ENCODE data around the gene MARCKSL1. TPM values are rescaled to one million over a fixed set of nuclear protein-coding genes. Genes with fewer than 3 reads are reported as not detected.

Gene MARCKSL1
- total RNA-seq, 1 donor, result 16.6 TPM

DNA sequence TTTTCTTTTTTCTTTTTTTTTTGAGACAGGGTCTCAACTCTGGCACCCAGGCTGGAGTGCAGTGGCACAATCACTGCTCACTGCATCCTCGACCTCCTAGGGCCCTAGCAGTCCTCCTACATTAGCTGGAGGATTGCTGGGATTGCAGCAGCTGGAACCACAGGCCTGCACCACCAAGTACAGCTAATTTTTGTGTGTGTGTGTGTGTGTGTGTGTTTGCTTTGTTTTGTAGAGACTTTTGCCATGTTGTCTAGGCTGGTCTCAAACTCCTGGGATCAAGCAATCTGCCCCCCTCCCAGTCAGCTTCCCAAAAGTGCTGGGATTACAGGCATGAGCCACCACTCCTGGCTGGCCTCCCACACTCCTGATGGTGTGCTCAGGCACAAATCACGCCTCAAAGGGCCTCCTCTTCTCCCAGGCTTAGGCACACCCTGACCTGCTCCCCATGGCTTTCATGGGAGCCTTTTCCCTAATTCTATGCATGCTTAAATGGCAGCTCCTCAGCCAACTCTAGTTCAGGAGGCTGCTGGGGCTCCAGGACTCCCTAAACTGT lies 16.9 kb upstream of the MARCKSL1 start:
- H3K9me3 ChIP-seq (ENCODE audit: low read depth, low read length), result no peaks in the 10 kb centered on the region
- peak overlapping the region; percentile 67 for H3K27ac ChIP-seq (ENCODE audit: low read depth, low read length)
- H4K20me1 ChIP-seq (ENCODE audit: insufficient read depth, low read length), result no peaks in the 10 kb centered on the region
- H3K36me3 ChIP-seq (ENCODE audit: insufficient read depth, low read length), result peaks cover 5% of the 10 kb centered on the region
- peaks cover 27% of the 10 kb centered on the region for H3K4me1 ChIP-seq (ENCODE audit: insufficient read depth, low read length)
- H3K4me3 ChIP-seq (ENCODE audit: insufficient read depth, low read length), result no peak overlapping the region
- H3K27me3 ChIP-seq (ENCODE audit: insufficient read depth, low read length), result no peaks in the 10 kb centered on the region
- TF ChIP-seq, protein P1, sequence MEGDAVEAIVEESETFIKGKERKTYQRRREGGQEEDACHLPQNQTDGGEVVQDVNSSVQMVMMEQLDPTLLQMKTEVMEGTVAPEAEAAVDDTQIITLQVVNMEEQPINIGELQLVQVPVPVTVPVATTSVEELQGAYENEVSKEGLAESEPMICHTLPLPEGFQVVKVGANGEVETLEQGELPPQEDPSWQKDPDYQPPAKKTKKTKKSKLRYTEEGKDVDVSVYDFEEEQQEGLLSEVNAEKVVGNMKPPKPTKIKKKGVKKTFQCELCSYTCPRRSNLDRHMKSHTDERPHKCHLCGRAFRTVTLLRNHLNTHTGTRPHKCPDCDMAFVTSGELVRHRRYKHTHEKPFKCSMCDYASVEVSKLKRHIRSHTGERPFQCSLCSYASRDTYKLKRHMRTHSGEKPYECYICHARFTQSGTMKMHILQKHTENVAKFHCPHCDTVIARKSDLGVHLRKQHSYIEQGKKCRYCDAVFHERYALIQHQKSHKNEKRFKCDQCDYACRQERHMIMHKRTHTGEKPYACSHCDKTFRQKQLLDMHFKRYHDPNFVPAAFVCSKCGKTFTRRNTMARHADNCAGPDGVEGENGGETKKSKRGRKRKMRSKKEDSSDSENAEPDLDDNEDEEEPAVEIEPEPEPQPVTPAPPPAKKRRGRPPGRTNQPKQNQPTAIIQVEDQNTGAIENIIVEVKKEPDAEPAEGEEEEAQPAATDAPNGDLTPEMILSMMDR (IDR thresholded peaks at IDR 0.05; ENCODE audit: extremely low read depth, low read depth, low read length), result no peak
- no peaks in the 10 kb centered on the region for H3K79me2 ChIP-seq (ENCODE audit: insufficient read depth, low read length)
- no peak overlapping the region for H2AFZ ChIP-seq (ENCODE audit: low read length)
- peak; percentile 26 for DNase-seq (ENCODE audit: insufficient read length, low spot score, missing footprints)
- H3K4me2 ChIP-seq (ENCODE audit: insufficient read depth, low read length), result peak overlapping the region; percentile 87

DNA sequence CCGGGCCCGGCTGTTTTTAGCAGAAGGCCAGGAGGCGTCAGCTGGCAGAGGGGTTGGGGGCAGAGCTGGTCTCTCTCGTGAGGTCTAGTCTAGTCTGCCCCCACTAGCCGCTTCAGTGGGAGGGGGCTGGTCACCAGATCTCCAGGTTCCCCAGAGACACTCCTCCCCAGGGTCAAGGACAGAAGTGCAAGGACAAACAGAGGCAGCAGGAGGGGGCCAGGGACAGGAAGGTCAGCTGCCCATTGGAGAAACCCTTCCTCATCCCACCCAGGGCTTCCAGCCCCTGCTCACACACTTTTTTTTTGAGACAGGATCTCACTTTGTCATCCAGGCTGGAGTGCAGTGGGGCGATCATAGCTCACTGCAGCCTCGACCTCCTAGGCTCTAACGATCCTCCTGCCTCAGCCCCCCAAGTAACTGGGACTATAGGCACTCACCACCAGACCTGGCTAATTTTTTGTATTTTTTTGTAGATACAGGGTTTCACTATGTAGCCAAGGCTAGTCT lies 16.3 kb upstream of the MARCKSL1 start:
- H4K20me1 ChIP-seq (ENCODE audit: insufficient read depth, low read length), result no peaks in the 10 kb centered on the region
- peak overlapping the region; percentile 85 for H3K4me3 ChIP-seq (ENCODE audit: insufficient read depth, low read length)
- H3K36me3 ChIP-seq (ENCODE audit: insufficient read depth, low read length), result peaks cover 5% of the 10 kb centered on the region
- H3K27me3 ChIP-seq (ENCODE audit: insufficient read depth, low read length), result no peaks in the 10 kb centered on the region
- DNase-seq (ENCODE audit: insufficient read length, low spot score, missing footprints), result no peak
- peak overlapping the region; percentile 86 for H2AFZ ChIP-seq (ENCODE audit: low read length)
- no peaks in the 10 kb centered on the region for H3K79me2 ChIP-seq (ENCODE audit: insufficient read depth, low read length)
- H3K4me2 ChIP-seq (ENCODE audit: insufficient read depth, low read length), result peak overlapping the region; percentile 87
- H3K9me3 ChIP-seq (ENCODE audit: low read depth, low read length), result no peaks in the 10 kb centered on the region
- peak overlapping the region; percentile 85 for H3K27ac ChIP-seq (ENCODE audit: low read depth, low read length)
- H3K4me1 ChIP-seq (ENCODE audit: insufficient read depth, low read length), result peaks cover 27% of the 10 kb centered on the region
- TF ChIP-seq, protein P1 (IDR thresholded peaks at IDR 0.05; ENCODE audit: extremely low read depth, low read depth, low read length), result no peak

GRCh38 chr1:32351399-32352238 lies 15.6 kb upstream of the MARCKSL1 start:
- Histone ChIP-seq H2AFZ (ENCODE audit: low read length) (peak overlapping the region; percentile 86), H3K27ac (ENCODE audit: low read depth, low read length) (peak overlapping the region; percentile 85), H3K4me3 (ENCODE audit: insufficient read depth, low read length) (peak overlapping the region; percentile 85)

More at GRCh38 chr1:32351399-32352238, 15.6 kb upstream of the MARCKSL1 start:
- TF ChIP-seq, protein P1 (IDR thresholded peaks at IDR 0.05; ENCODE audit: extremely low read depth, low read depth, low read length), result no peak
- DNase-seq (ENCODE audit: insufficient read length, low spot score, missing footprints), result peak; percentile 98
- H3K27me3 ChIP-seq (ENCODE audit: insufficient read depth, low read length), result no peaks in the 10 kb centered on the region
- peak overlapping the region; percentile 87 for H3K4me2 ChIP-seq (ENCODE audit: insufficient read depth, low read length)
- H3K36me3 ChIP-seq (ENCODE audit: insufficient read depth, low read length), result peaks cover 5% of the 10 kb centered on the region
- H3K4me1 ChIP-seq (ENCODE audit: insufficient read depth, low read length), result peaks cover 27% of the 10 kb centered on the region
- H4K20me1 ChIP-seq (ENCODE audit: insufficient read depth, low read length), result no peaks in the 10 kb centered on the region
- H3K9me3 ChIP-seq (ENCODE audit: low read depth, low read length), result no peaks in the 10 kb centered on the region
- no peaks in the 10 kb centered on the region for H3K79me2 ChIP-seq (ENCODE audit: insufficient read depth, low read length)

All from osteoblast (primary cell).